ENCODE measurements around the gene FAM89A. TPM values are rescaled to one million over a fixed set of nuclear protein-coding genes. Genes with fewer than 3 reads are reported as not detected.
"Not testable (repeated sequence)": the region's sequence is repeated elsewhere in the genome, so short reads cannot be mapped to it uniquely, and the experiment has no call there.

FAM89A gene
- total RNA-seq, 1 donor from 2014 or later = 16.1 TPM

- DNase-seq (ENCODE audit: low spot score) = no peak
- H3K27ac Mint-ChIP-seq = peak overlapping the region; percentile 2
- peaks cover 11% of the 10 kb centered on the region for H3K4me1 Mint-ChIP-seq (ENCODE audit: low read depth)
- no peak overlapping the region for H3K4me3 Mint-ChIP-seq (ENCODE audit: low read depth)
- H3K9me3 Mint-ChIP-seq = no peaks in the 10 kb centered on the region
- intact Hi-C loops (cut with micrococcal nuclease) = no loop called here
- H3K36me3 Mint-ChIP-seq (ENCODE audit: low read depth) = peaks cover 2% of the 10 kb centered on the region
- H3K27me3 Mint-ChIP-seq (ENCODE audit: low read depth) = no peaks in the 10 kb centered on the region
Measured at GRCh38 chr1:231020816-231021215, 19.2 kb downstream of the FAM89A start.

- H3K27ac Mint-ChIP-seq = no peak overlapping the region
- H3K4me3 Mint-ChIP-seq (ENCODE audit: low read depth) = no peak overlapping the region
- intact Hi-C loops (cut with micrococcal nuclease) = no loop called here
Measured at GRCh38 chr1:231020139-231020601, 19.9 kb downstream of the FAM89A start.

GRCh38 chr1:231019711-231020110 is 20.3 kb downstream of the FAM89A start:
- no peaks in the 10 kb centered on the region for H3K9me3 Mint-ChIP-seq
- no peak overlapping the region for H3K4me3 Mint-ChIP-seq (ENCODE audit: low read depth)
- peaks cover 11% of the 10 kb centered on the region for H3K4me1 Mint-ChIP-seq (ENCODE audit: low read depth)
- H3K27ac Mint-ChIP-seq = no peak overlapping the region
- intact Hi-C loops (cut with micrococcal nuclease) = no loop called here
- H3K27me3 Mint-ChIP-seq (ENCODE audit: low read depth) = no peaks in the 10 kb centered on the region
- DNase-seq (ENCODE audit: low spot score) = no peak
- peaks cover 2% of the 10 kb centered on the region for H3K36me3 Mint-ChIP-seq (ENCODE audit: low read depth)

More at GRCh38 chr1:231020139-231020601, 19.9 kb downstream of the FAM89A start:
- H3K4me1 Mint-ChIP-seq (ENCODE audit: low read depth) = peaks cover 11% of the 10 kb centered on the region
- no peaks in the 10 kb centered on the region for H3K9me3 Mint-ChIP-seq
- DNase-seq (ENCODE audit: low spot score) = no peak
- H3K27me3 Mint-ChIP-seq (ENCODE audit: low read depth) = no peaks in the 10 kb centered on the region
- H3K36me3 Mint-ChIP-seq (ENCODE audit: low read depth) = peaks cover 2% of the 10 kb centered on the region

GRCh38 chr1:231016966-231017365 is 23.1 kb downstream of the FAM89A start:
- no peak overlapping the region for H3K4me3 Mint-ChIP-seq (ENCODE audit: low read depth)
- peaks cover 11% of the 10 kb centered on the region for H3K4me1 Mint-ChIP-seq (ENCODE audit: low read depth)
- no peak for DNase-seq (ENCODE audit: low spot score)
- peaks cover 2% of the 10 kb centered on the region for H3K36me3 Mint-ChIP-seq (ENCODE audit: low read depth)
- H3K27ac Mint-ChIP-seq = no peak overlapping the region
- no peaks in the 10 kb centered on the region for H3K9me3 Mint-ChIP-seq
- intact Hi-C loops (cut with micrococcal nuclease) = no loop called here
- no peaks in the 10 kb centered on the region for H3K27me3 Mint-ChIP-seq (ENCODE audit: low read depth)

GRCh38 chr1:231016234-231016633 is 23.8 kb downstream of the FAM89A start:
- Mint-ChIP-seq H3K27ac (no peak overlapping the region), H3K4me3 (ENCODE audit: low read depth) (no peak overlapping the region), H3K27me3 (ENCODE audit: low read depth) (no peaks in the 10 kb centered on the region), H3K9me3 (no peaks in the 10 kb centered on the region), H3K4me1 (ENCODE audit: low read depth) (peaks cover 11% of the 10 kb centered on the region), H3K36me3 (ENCODE audit: low read depth) (peaks cover 2% of the 10 kb centered on the region)
- intact Hi-C loops (cut with micrococcal nuclease) = no loop called here
- no peak for DNase-seq (ENCODE audit: low spot score)

- no peak overlapping the region for H3K27ac Mint-ChIP-seq
- H3K27me3 Mint-ChIP-seq (ENCODE audit: low read depth) = no peaks in the 10 kb centered on the region
- intact Hi-C loops (cut with micrococcal nuclease) = no loop called here
- no peaks in the 10 kb centered on the region for H3K9me3 Mint-ChIP-seq
- no peak overlapping the region for H3K4me3 Mint-ChIP-seq (ENCODE audit: low read depth)
- H3K4me1 Mint-ChIP-seq (ENCODE audit: low read depth) = no peaks in the 10 kb centered on the region
- DNase-seq (ENCODE audit: low spot score) = no peak
- peaks cover under 1% of the 10 kb centered on the region for H3K36me3 Mint-ChIP-seq (ENCODE audit: low read depth)
Measured at GRCh38 chr1:231013391-231014015, 26.6 kb downstream of the FAM89A start.

GRCh38 chr1:231011963-231012362 is 28.1 kb downstream of the FAM89A start:
- Mint-ChIP-seq H3K4me1 (ENCODE audit: low read depth) (no peaks in the 10 kb centered on the region), H3K27me3 (ENCODE audit: low read depth) (no peaks in the 10 kb centered on the region), H3K9me3 (peaks cover 7% of the 10 kb centered on the region), H3K4me3 (ENCODE audit: low read depth) (no peak overlapping the region), H3K36me3 (ENCODE audit: low read depth) (no peaks in the 10 kb centered on the region), H3K27ac (no peak overlapping the region)
- intact Hi-C loops (cut with micrococcal nuclease) = no loop called here
- no peak for DNase-seq (ENCODE audit: low spot score)

- Mint-ChIP-seq H3K4me1 (ENCODE audit: low read depth) (no peaks in the 10 kb centered on the region), H3K27me3 (ENCODE audit: low read depth) (no peaks in the 10 kb centered on the region), H3K27ac (no peak overlapping the region), H3K9me3 (peaks cover 13% of the 10 kb centered on the region), H3K4me3 (ENCODE audit: low read depth) (no peak overlapping the region), H3K36me3 (ENCODE audit: low read depth) (no peaks in the 10 kb centered on the region)
- DNase-seq (ENCODE audit: low spot score) = no peak
- intact Hi-C loops (cut with micrococcal nuclease) = no loop called here
Measured at GRCh38 chr1:231011360-231011759, 28.7 kb downstream of the FAM89A start.

GRCh38 chr1:231007535-231007934 is 32.5 kb downstream of the FAM89A start:
- H3K27me3 Mint-ChIP-seq (ENCODE audit: low read depth); H3K4me1 Mint-ChIP-seq (ENCODE audit: low read depth); H3K27ac Mint-ChIP-seq; DNase-seq (ENCODE audit: low spot score); H3K4me3 Mint-ChIP-seq (ENCODE audit: low read depth); intact Hi-C loops (cut with micrococcal nuclease): not testable (repeated sequence)
- H3K36me3 Mint-ChIP-seq (ENCODE audit: low read depth) = peaks cover 15% of the 10 kb centered on the region
- peaks cover 46% of the 10 kb centered on the region for H3K9me3 Mint-ChIP-seq

GRCh38 chr1:231001892-231002291 is 38.2 kb downstream of the FAM89A start:
- Mint-ChIP-seq H3K27ac (no peak overlapping the region), H3K27me3 (ENCODE audit: low read depth) (peaks cover 4% of the 10 kb centered on the region), H3K36me3 (ENCODE audit: low read depth) (peaks cover 34% of the 10 kb centered on the region), H3K4me1 (ENCODE audit: low read depth) (no peaks in the 10 kb centered on the region), H3K4me3 (ENCODE audit: low read depth) (no peak overlapping the region), H3K9me3 (peaks cover 38% of the 10 kb centered on the region)
- intact Hi-C loops (cut with micrococcal nuclease) = no loop called here
- DNase-seq (ENCODE audit: low spot score) = no peak

- H3K4me1 Mint-ChIP-seq (ENCODE audit: low read depth) = no peaks in the 10 kb centered on the region
- no peak overlapping the region for H3K27ac Mint-ChIP-seq
- peaks cover 25% of the 10 kb centered on the region for H3K9me3 Mint-ChIP-seq
- H3K4me3 Mint-ChIP-seq (ENCODE audit: low read depth) = no peak overlapping the region
- peaks cover 3% of the 10 kb centered on the region for H3K27me3 Mint-ChIP-seq (ENCODE audit: low read depth)
- intact Hi-C loops (cut with micrococcal nuclease) = no loop called here
- peaks cover 38% of the 10 kb centered on the region for H3K36me3 Mint-ChIP-seq (ENCODE audit: low read depth)
- no peak for DNase-seq (ENCODE audit: low spot score)
Measured at GRCh38 chr1:231000639-231001038, 39.4 kb downstream of the FAM89A start.

- peaks cover 21% of the 10 kb centered on the region for H3K9me3 Mint-ChIP-seq
Measured at GRCh38 chr1:231000201-231000600, 39.9 kb downstream of the FAM89A start.

GRCh38 chr1:230994860-230995259 is 45.2 kb downstream of the FAM89A start:
- Mint-ChIP-seq H3K4me3 (ENCODE audit: low read depth) (no peak overlapping the region), H3K4me1 (ENCODE audit: low read depth) (no peaks in the 10 kb centered on the region), H3K9me3 (no peaks in the 10 kb centered on the region), H3K36me3 (ENCODE audit: low read depth) (peaks cover 34% of the 10 kb centered on the region), H3K27me3 (ENCODE audit: low read depth) (no peaks in the 10 kb centered on the region), H3K27ac (no peak overlapping the region)
- intact Hi-C loops (cut with micrococcal nuclease) = no loop called here
- DNase-seq (ENCODE audit: low spot score) = no peak

More at GRCh38 chr1:231000201-231000600, 39.9 kb downstream of the FAM89A start:
- no peak overlapping the region for H3K4me3 Mint-ChIP-seq (ENCODE audit: low read depth)
- intact Hi-C loops (cut with micrococcal nuclease) = no loop called here
- DNase-seq (ENCODE audit: low spot score) = no peak
- no peaks in the 10 kb centered on the region for H3K4me1 Mint-ChIP-seq (ENCODE audit: low read depth)
- H3K36me3 Mint-ChIP-seq (ENCODE audit: low read depth) = peaks cover 38% of the 10 kb centered on the region
- no peak overlapping the region for H3K27ac Mint-ChIP-seq
- H3K27me3 Mint-ChIP-seq (ENCODE audit: low read depth) = no peaks in the 10 kb centered on the region
